Measurements from ENCODE around the gene CATSPERZ. TPM values are rescaled to one million over a fixed set of nuclear protein-coding genes. Genes with fewer than 3 reads are reported as not detected.

CATSPERZ gene
- total and polyA plus RNA-seq, 2 donors (not counting 3 experiments of a cell fraction or from before 2014, with no cell fraction given), result 0.11 TPM; not detected in 1

DNA sequence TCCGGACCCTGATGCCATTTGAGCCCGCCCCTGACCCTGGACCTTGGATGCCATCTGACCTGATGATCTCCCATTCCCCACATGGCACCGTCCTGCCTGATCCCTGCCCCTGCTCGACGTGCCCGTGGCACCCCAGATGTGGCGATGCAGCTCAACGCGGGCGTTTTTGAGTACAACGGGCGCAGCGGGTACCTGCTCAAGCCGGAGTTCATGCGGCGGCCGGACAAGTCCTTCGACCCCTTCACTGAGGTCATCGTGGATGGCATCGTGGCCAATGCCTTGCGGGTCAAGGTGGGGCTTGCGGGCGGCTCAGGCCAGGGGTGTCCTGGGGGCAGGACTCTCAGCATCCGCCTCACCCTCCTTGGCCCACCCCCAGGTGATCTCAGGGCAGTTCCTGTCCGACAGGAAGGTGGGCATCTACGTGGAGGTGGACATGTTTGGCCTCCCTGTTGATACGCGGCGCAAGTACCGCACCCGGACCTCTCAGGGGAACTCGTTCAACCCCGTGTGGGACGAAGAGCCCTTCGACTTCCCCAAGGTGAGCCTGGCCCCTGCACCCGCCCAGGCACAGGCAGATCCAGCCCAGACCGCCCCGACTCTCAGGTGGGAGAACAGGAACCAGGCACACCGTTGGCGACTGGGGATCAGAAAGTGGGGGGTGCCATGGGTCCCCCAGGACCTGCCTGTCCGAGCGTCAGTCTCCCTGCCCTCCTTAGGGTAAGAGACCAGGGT is 37.7 kb upstream of the CATSPERZ start:
- FAIRE-seq (no peak), DNase-seq (ENCODE audit: low read depth, low spot score) (no peak)
- Histone ChIP-seq H3K79me2 (ENCODE audit: control insufficient read depth, insufficient read depth, low read length) (no peaks in the 10 kb centered on the region), H3K27ac (ENCODE audit: insufficient read depth, low read depth, low read length) (peak overlapping the region; percentile 83), H3K4me1 (ENCODE audit: control insufficient read depth, extremely low read depth, insufficient read depth, low read length) (peaks cover 27% of the 10 kb centered on the region), H3K4me3 (replicated peaks in 1 of 3; ENCODE audit: insufficient read depth in 1 of 3, low read depth in 1 of 3, low read length in 3 of 3) (no peak overlapping the region), H4K20me1 (replicated peaks; ENCODE audit: control insufficient read depth, extremely low read depth, insufficient read depth, low read length) (no peaks in the 10 kb centered on the region), H3K9me1 (replicated peaks; ENCODE audit: control insufficient read depth, extremely low read depth, insufficient read depth, low read length) (no peaks in the 10 kb centered on the region), H3K9ac (replicated peaks; ENCODE audit: extremely low read depth, insufficient read depth, low read length) (peak overlapping the region; percentile 31), H3K27me3 (ENCODE audit: control insufficient read depth in 2 of 2, insufficient read depth in 2 of 2, low read length in 2 of 2) (no peaks in the 10 kb centered on the region), H3K9me3 (replicated peaks; ENCODE audit: control insufficient read depth, insufficient read depth, low read length) (no peaks in the 10 kb centered on the region), H2AFZ (ENCODE audit: low read depth, low read length) (no peak overlapping the region), H3K36me3 (ENCODE audit: control insufficient read depth in 2 of 2, extremely low read depth in 1 of 2, insufficient read depth in 2 of 2, low read length in 2 of 2) (peaks cover 16 to 40% of the 10 kb centered on the region in 2 experiments), H3K4me2 (ENCODE audit: insufficient read depth, low read length) (peak overlapping the region; percentile 14)
- CTCF ChIA-PET, result interaction anchor here (0.6 to 2.7 kb wide), 10 partner anchors 8 to 93 kb away, joined by 3 to 24 read pairs (median 4); partner anchors contain the start of genes CATSPERZ and PLCB3
- POLR2A ChIA-PET, result interaction anchor here (0.7 kb wide), 1 partner anchor 16 kb away, joined by 4 read pairs; the partner anchor contains the start of gene PPP1R14B
- TF ChIP-seq MYC (IDR thresholded peaks at IDR 0.05; ENCODE audit: low read depth, low read length) (no peak), JUN (IDR thresholded peaks at IDR 0.05; ENCODE audit: borderline replicate concordance, insufficient read depth, insufficient read length, low read depth) (no peak), POLR2A (IDR thresholded peaks at IDR 0.05; ENCODE audit: low read depth, low read length) (no peak), POLR2AphosphoS5 (IDR thresholded peaks at IDR 0.05; ENCODE audit: insufficient read depth, low read depth, low read length) (no peak), EZH2 (IDR thresholded peaks at IDR 0.05; ENCODE audit: borderline replicate concordance, low read depth, low read length, severe bottlenecking) (no peak), GATA2 (IDR thresholded peaks at IDR 0.05; ENCODE audit: insufficient read depth, insufficient read length, low read depth, low read length) (no peak)
- TF ChIP-seq, protein P1, sequence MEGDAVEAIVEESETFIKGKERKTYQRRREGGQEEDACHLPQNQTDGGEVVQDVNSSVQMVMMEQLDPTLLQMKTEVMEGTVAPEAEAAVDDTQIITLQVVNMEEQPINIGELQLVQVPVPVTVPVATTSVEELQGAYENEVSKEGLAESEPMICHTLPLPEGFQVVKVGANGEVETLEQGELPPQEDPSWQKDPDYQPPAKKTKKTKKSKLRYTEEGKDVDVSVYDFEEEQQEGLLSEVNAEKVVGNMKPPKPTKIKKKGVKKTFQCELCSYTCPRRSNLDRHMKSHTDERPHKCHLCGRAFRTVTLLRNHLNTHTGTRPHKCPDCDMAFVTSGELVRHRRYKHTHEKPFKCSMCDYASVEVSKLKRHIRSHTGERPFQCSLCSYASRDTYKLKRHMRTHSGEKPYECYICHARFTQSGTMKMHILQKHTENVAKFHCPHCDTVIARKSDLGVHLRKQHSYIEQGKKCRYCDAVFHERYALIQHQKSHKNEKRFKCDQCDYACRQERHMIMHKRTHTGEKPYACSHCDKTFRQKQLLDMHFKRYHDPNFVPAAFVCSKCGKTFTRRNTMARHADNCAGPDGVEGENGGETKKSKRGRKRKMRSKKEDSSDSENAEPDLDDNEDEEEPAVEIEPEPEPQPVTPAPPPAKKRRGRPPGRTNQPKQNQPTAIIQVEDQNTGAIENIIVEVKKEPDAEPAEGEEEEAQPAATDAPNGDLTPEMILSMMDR (IDR thresholded peaks at IDR 0.05; ENCODE audit: extremely low read depth in 1 of 2, insufficient read depth in 1 of 2, low read depth in 1 of 2, low read length in 2 of 2), result no peak
- TF ChIP-seq, protein P2, sequence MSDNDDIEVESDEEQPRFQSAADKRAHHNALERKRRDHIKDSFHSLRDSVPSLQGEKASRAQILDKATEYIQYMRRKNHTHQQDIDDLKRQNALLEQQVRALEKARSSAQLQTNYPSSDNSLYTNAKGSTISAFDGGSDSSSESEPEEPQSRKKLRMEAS (IDR thresholded peaks at IDR 0.05; ENCODE audit: insufficient read depth, insufficient read length), result no peak
- dilution Hi-C loops (cut with MboI; ENCODE audit: extremely low pct_ligation_motif_present, low sequenced_read_pairs), result no loop called here
- intact Hi-C loops (cut with micrococcal nuclease), result loop anchor here (1.0 kb wide), 1 partner anchor 11 kb away; the partner anchor contains the start of gene PLCB3
- no TSS peak for BruUV-seq (replicated peaks)

Data from endothelial cell of umbilical vein (primary cell).